Dedifferentiated amniotic fluid mesenchymal stem cell (primary cell): ENCODE measurements around the gene ANKS1A.

Source experiments
- DNase-seq: peaks from one replicate; pipeline ENCODE4 v3.0.0-alpha.2; 2016; ENCODE audit errors: extremely low spot score

The ANKS1A gene

GRCh38 chr6:35052694-35053565 is 163.9 kb downstream of the ANKS1A start:
- DNase-seq, result peak; percentile 71

DNA sequence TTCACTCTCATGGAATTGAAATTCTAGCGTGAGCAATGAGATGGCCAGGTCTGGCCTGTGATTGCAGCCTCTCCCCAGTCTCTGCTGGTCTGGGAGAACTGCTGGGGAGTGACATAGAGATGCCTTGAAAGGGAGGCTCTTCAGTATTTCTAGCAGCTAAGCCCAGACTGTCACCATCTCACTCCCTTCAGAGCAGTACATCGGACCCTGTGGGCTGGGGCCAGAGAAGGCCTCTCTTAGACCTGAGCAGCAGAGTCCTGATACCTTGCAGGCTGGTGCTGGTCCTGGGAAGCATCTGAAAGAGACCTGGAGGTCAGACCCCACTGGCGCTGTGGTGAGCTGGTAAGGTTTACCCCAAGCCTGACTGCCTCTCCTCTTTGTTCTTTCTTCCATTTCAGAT is 164.6 kb downstream of the ANKS1A start:
- no peak for DNase-seq

GRCh38 chr6:35054106-35054742 is 165.2 kb downstream of the ANKS1A start:
- no peak for DNase-seq

DNA sequence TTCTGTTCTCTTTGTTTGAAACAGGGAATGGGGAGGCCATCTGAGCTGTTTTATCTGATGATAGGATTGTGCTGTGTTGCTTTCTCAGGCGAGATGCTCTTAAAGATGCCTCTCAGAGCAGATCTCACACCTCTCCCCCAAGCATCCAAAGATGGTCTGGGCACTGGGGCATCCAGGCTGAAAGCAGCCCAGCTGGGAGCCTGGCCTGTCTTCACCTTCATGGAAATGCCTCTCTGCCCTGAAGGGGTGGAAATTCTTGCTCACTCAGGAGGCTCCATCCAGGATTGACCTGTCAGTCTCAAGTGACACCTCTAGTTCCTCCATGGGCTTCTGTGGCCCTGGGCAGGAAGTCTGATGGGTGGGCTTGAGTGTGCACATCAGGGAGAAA is 165.7 kb downstream of the ANKS1A start:
- no peak for DNase-seq

DNA sequence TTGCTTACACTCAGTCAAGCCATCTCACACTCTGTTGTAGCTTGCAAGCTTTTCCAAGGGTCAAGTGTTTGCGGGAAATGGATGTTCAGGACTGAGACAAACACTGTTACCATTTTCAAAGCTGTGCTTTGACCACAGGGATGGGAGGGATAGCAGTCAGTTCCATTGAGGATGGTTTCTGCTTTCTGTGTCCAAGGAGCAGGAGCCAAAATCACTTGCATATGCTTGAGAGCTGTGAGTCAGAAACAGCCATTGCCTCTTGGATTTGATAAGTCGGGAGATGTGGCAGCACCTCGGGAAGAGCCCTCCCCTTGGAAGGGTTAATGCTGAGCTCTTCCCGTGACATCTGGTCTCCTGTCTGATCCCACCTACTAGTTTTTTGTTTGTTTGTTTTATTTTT is 166.8 kb downstream of the ANKS1A start:
- DNase-seq, result no peak

DNA sequence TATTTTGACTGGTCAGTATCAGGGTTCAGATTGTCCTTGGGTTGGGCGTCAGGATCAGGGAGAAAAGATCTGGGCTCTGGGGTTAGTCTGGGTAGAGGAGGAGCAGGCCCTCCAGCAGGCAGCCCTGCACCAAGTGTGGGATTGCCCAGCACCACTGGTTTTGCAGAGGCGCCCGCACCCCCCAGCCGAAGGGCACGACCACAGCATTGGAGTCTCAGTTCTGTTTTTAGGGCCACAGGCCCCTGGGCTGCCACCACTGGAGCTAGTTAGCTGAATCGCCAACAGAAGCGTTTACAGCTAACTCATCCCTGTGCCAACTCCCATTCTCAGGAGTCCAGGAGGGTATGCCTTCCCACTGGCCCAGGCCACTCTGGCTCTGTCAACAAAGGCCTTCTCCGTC is 167.9 kb downstream of the ANKS1A start:
- DNase-seq, result no peak

DNA sequence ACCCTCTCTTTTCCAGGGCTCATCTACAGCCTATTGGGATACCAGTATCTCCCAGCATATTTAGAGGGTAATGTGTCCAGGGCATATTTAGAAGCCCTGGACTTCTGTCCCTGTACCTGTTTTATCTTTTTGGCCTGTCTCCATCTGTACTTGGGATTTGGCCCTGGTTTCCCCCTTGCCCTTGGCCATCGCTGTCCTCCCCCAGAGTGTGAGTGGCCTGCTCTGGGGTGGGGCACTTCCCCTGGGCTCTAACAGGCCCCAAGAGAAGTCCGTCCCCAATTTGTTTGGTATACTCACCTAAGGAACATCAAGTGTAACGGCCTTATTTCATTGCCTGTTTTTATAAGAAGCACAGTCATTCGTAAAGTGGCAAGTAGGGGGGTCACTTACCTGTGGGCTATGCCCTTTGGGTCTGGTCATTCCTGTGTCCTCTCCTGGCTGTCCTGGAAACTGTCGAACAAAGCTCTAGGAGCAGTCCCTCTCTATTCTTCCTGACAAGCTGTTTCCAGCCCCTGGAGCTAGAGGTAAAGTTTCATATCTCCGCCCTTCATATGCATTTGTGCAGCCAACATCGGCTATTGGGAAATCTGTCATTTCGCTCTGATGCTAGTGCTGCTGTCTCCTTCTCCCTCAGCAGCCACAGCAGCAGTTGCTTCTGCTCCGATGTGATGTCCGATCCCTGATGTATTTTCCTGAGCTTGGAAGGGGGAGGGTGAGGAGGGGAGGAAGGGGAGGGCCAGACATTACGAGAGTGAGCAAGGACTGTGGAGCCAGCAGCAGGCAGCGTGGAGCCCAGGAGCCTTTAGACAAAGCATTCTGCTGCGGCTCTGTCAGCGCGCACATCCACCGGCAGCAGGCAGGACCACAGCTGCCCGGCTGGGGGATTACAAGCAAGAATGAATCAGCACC is 168.6 kb downstream of the ANKS1A start:
- no peak for DNase-seq

GRCh38 chr6:35058358-35058675 is 169.3 kb downstream of the ANKS1A start:
- no peak for DNase-seq

DNA sequence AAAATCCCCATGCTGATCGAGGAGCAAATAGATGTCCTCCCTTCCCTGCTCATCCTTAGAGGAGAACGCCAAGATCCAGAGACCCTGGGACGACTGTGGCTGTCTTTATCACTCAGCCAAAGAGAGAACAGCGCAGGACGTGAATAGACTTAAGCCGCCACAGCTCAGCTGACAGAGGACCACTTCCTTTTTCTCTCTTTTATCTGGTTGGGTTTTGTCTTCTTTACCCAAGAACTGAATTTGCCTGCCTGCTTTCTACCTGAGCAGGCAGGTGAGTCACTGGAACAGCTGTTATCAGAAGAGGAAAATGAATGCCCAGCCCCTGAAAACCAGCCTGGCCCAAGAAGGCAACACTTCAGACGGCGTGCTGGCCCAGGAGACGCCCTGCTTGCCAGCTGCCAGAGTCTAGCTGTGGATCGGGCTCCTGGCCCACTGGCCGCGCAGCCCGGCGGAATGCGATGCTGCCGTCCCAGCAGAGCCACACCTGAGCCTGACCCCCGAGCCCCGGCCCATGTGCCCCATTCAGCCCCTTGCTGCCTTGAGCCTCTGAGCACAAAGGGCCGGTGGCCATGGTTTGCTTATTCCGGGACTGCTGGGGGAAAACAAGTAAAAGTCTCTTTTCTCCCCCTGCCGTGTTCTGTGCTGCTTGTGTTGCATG is 169.9 kb downstream of the ANKS1A start:
- DNase-seq, result no peak

DNA sequence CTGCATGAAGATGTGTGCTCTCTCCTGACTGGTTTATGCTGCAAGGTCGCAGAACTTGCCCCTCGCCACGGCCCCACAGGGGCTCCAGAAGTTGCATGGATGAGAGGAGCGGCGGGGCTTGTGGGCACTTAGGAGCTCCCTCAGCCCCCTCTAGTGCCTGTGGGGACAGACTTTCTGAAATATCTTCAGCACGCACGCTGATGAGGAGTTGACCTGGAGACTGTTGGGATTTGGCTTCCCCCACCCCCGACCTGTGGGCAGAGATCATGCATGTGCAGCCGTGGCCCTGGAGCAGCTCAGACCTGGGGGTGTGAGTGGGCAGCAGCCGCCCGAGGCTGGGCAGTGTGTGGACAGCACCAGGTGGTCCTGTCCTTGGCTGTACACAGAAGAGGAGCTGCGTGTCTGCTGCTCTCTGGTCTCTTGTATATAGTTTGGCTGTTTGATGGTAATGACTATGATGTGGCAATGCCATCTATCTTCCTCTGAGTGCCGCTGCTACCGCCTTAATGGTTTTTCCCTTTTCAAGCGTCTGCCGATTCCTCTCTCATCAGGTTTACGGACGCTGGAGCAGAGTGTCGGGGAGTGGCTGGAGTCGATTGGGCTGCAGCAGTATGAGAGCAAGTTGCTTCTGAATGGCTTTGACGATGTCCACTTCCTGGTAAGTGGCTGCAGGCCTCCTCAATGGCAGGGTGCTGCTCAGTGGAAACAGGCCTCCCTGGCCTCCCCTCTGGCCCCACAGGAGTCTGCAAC is 170.7 kb downstream of the ANKS1A start:
- DNase-seq, result no peak

- no peak for DNase-seq
Observed at GRCh38 chr6:35061102-35061615, 172.1 kb downstream of the ANKS1A start.

- no peak for DNase-seq
Observed at GRCh38 chr6:35061651-35062410, 172.8 kb downstream of the ANKS1A start.

DNA sequence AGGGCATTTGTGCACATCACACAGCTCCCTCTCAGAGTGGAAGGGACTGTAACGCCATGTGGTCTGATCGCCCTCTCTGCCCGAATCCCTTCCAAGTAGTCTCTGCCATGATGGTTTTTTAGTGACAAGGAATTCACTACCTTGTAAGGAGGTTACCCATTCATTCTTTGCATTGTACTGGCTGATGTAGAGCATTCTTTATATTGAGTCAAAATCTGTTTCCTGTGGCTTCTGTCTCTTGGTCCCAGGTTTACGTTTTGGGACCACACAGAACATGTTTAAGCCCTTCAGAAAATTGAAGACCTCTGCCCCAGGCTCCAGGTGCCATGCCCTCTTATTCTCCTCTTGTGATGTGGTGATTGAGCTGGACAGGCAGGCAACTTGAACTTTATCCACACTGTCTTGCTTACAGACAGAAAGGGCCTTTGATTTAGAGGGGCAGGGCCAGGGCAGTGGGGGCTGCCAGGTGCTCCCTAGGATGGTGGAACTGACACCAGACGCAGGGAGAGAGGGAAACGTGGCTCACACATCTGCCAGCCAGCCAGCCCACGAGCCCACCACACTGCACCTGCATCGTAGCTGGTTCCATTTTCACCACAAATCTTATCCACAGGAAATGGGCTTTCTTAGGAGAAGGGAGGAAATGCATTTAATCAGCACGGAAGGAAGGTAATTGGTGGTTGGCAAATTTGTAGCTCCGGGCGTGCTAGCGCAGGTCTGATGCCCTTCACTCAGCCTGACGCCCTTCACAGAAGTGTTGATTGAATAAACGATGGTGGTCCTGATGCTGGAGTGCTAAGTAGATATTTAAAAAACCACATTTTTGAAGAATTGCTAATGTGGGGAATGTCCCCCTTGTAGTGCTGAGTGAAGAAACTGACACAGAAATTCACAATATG is 173.9 kb downstream of the ANKS1A start:
- DNase-seq, result no peak

DNA sequence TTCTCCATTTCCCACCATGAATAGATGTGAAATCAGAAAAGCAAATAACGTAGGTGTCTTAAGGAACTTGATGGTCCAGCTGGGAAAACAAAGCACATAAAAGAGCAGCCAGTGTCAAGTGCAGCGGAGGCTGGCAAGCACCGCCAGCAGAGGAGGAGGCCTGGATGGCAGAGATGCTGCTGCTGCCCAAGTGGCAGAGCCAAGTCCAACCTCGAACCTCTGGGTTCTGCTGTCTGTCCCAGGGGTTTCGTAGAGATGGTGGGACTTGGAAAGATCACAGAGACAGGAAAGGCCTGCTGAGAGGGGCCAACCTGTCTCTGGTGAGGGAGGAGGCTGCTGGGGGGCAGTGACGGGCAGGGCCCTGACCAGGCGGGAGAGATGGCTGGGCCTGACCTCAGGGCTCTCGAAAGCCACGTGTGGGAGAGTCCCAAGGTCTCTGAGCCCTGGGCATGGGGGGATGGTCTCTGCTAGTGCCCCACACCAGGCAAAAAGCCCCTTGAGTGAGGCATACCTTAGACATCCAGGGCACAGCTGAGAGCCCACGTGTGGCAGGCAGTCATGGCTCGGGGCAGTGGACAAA is 174.7 kb downstream of the ANKS1A start:
- no peak for DNase-seq

DNA sequence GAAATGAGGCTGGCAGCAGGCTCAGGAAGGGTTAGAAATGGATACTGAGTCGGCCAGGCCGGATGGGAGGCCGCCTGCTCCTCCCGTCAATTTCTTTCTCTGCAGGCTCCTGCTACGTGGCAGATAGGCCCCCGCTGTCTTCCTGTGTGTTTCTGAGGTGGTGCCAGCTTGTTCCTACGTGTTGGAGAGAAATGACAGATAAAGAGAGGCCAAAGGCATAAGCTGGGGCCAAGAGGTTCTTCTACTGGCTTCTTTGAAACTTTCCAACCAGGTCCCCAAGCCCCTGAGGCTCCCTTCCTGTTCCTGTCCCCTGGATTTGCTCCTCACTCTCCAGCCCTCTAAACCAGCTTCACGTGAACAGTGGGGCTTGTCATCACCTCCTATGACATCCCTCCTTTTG is 175.2 kb downstream of the ANKS1A start:
- no peak for DNase-seq

- DNase-seq, result no peak
Observed at GRCh38 chr6:35064757-35065440, 175.8 kb downstream of the ANKS1A start.

GRCh38 chr6:35065441-35065800 is 176.4 kb downstream of the ANKS1A start:
- no peak for DNase-seq

- DNase-seq, result no peak
Observed at GRCh38 chr6:35065870-35066269, 176.8 kb downstream of the ANKS1A start.
